GM21576 (cell line): ENCODE data around the gene DNAJB1.
"Not testable (repeated sequence)": the region's sequence is repeated elsewhere in the genome, so short reads cannot be mapped to it uniquely, and the experiment has no call there.

Source experiments
- ATAC-seq: cut with Tn5 transposase; IDR thresholded peaks from one replicate; pipeline ENCODE4 v1.9.1; 2021; ENCODE audit warnings: mild to moderate bottlenecking, moderate library complexity; ENCODE audit not compliant: unreplicated experiment

DNAJB1 gene

GRCh38 chr19:14520543-14520942, 2.3 kb upstream of the DNAJB1 start:
- ATAC-seq = no peak

GRCh38 chr19:14519860-14520407, 1.7 kb upstream of the DNAJB1 start:
- no peak for ATAC-seq

GRCh38 chr19:14519245-14519859, 1.2 kb upstream of the DNAJB1 start:
- ATAC-seq = no peak

- peak; percentile 0 for ATAC-seq
These were observed 754 bp downstream of the DNAJB1 start for GRCh38 chr19:14517446-14517839.

- no peak for ATAC-seq
These were observed 1.3 kb downstream of the DNAJB1 start for GRCh38 chr19:14516746-14517438.

GRCh38 chr19:14516048-14516534, 2.1 kb downstream of the DNAJB1 start:
- no peak for ATAC-seq

GRCh38 chr19:14515501-14516047, 2.6 kb downstream of the DNAJB1 start:
- no peak for ATAC-seq

GRCh38 chr19:14514215-14514863, 3.9 kb downstream of the DNAJB1 start:
- no peak for ATAC-seq

GRCh38 chr19:14512406-14512961, 5.7 kb downstream of the DNAJB1 start:
- no peak for ATAC-seq

- ATAC-seq = no peak
These were observed 7.0 kb downstream of the DNAJB1 start for GRCh38 chr19:14511229-14511593.

- ATAC-seq = no peak
These were observed 7.6 kb downstream of the DNAJB1 start for GRCh38 chr19:14510311-14511228.

GRCh38 chr19:14507704-14508542, 10.3 kb downstream of the DNAJB1 start:
- ATAC-seq = no peak

- no peak for ATAC-seq
These were observed 12.5 kb downstream of the DNAJB1 start for GRCh38 chr19:14505488-14506239.

GRCh38 chr19:14504575-14504974, 13.6 kb downstream of the DNAJB1 start:
- ATAC-seq = not testable (repeated sequence)

GRCh38 chr19:14503285-14503684, 14.9 kb downstream of the DNAJB1 start:
- ATAC-seq = no peak

GRCh38 chr19:14502334-14503092, 15.7 kb downstream of the DNAJB1 start:
- ATAC-seq = no peak

GRCh38 chr19:14497228-14497921, 20.8 kb downstream of the DNAJB1 start:
- no peak for ATAC-seq
